WI38 (cell line): ENCODE measurements around the gene SIL1.

Experiments used
- H3K4me3 ChIP-seq: 2 replicates; pipeline ENCODE4 v1.5.1; 2011; ENCODE audit warnings: low read depth, mild to moderate bottlenecking, control low read depth, low read length
- CTCF ChIP-seq: IDR thresholded peaks from 2 replicates; pipeline ENCODE4 v1.5.1; 2012; ENCODE audit warnings: low read depth, mild to moderate bottlenecking, control low read depth, low read length

The SIL1 gene

GRCh38 chr5:138979684-138980280 lies 218.4 kb downstream of the SIL1 start:
- no peak for TF ChIP-seq CTCF

DNA sequence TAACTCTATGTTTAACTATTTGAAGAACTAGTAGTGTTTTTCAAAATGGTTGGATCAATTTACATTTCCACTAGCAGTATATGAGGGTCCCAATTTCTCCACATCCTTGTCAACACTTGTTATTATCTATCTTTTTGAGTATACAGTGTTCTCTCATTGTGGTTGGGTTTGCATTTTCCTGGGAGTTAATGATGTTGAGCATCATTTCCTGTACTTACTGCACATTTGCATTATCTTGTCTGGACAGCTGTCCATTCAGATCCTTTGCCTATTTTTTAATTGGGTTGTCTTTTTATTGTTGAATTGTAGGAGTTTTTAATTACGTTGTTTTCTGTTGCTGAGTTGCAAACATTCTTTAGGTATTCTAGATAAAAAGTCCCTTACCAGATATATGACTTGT lies 219.6 kb downstream of the SIL1 start:
- no peak for TF ChIP-seq CTCF
- H3K4me3 ChIP-seq, result no peak overlapping the region

More at GRCh38 chr5:138979684-138980280, 218.4 kb downstream of the SIL1 start:
- H3K4me3 ChIP-seq, result no peak overlapping the region

GRCh38 chr5:138978080-138978479 lies 220.1 kb downstream of the SIL1 start:
- no peak for TF ChIP-seq CTCF
- H3K4me3 ChIP-seq, result no peak overlapping the region

GRCh38 chr5:138975098-138975847 lies 222.9 kb downstream of the SIL1 start:
- no peak overlapping the region for H3K4me3 ChIP-seq

GRCh38 chr5:138974227-138975063 lies 223.7 kb downstream of the SIL1 start:
- no peak overlapping the region for H3K4me3 ChIP-seq
- TF ChIP-seq CTCF, result no peak

More at GRCh38 chr5:138975098-138975847, 222.9 kb downstream of the SIL1 start:
- no peak for TF ChIP-seq CTCF

GRCh38 chr5:138972836-138973235 lies 225.3 kb downstream of the SIL1 start:
- H3K4me3 ChIP-seq, result no peak overlapping the region
- TF ChIP-seq CTCF, result no peak
